ENCODE results near the gene TMEM163.

The TMEM163 gene

GRCh38 chr2:134679745-134680144 lies 39.1 kb downstream of the TMEM163 start:
- POLR2A ChIA-PET (ENCODE audit: low non-redundant PET), result no interaction called here
- no peak for DNase-seq (ENCODE audit: low spot score)
- CTCF ChIA-PET, result no interaction called here
- no peak for TF ChIP-seq CTCF (conservative IDR thresholded peaks at IDR 0.05; ENCODE audit: low read depth)
- H3K27ac ChIP-seq, result no peak overlapping the region

- H3K27ac ChIP-seq, result no peak overlapping the region
- ChIA-PET POLR2A (ENCODE audit: low non-redundant PET) (no interaction called here), CTCF (no interaction called here)
- DNase-seq (ENCODE audit: low spot score), result no peak
- TF ChIP-seq CTCF (conservative IDR thresholded peaks at IDR 0.05; ENCODE audit: low read depth), result no peak
Measured at GRCh38 chr2:134679294-134679693, 39.5 kb downstream of the TMEM163 start.

- no peak for DNase-seq (ENCODE audit: low spot score)
- CTCF ChIA-PET, result interaction anchor here (0.6 kb wide), 1 partner anchor 207 kb away, joined by 3 read pairs; no protein-coding TSS in a partner anchor
- POLR2A ChIA-PET (ENCODE audit: low non-redundant PET), result no interaction called here
- H3K27ac ChIP-seq, result no peak overlapping the region
- no peak for TF ChIP-seq CTCF (conservative IDR thresholded peaks at IDR 0.05; ENCODE audit: low read depth)
Measured at GRCh38 chr2:134677856-134678756, 40.7 kb downstream of the TMEM163 start.

- no peak for TF ChIP-seq CTCF (conservative IDR thresholded peaks at IDR 0.05; ENCODE audit: low read depth)
- ChIA-PET POLR2A (ENCODE audit: low non-redundant PET) (no interaction called here), CTCF (interaction anchor here (0.7 kb wide), 1 partner anchor 90 kb away, joined by 3 read pairs; no protein-coding TSS in a partner anchor)
- DNase-seq (ENCODE audit: low spot score), result no peak
- H3K27ac ChIP-seq, result no peak overlapping the region
Measured at GRCh38 chr2:134676960-134677359, 41.8 kb downstream of the TMEM163 start.

- ChIA-PET CTCF (no interaction called here), POLR2A (ENCODE audit: low non-redundant PET) (no interaction called here)
- DNase-seq (ENCODE audit: low spot score), result no peak
- no peak for TF ChIP-seq CTCF (conservative IDR thresholded peaks at IDR 0.05; ENCODE audit: low read depth)
- H3K27ac ChIP-seq, result no peak overlapping the region
Measured at GRCh38 chr2:134675314-134675713, 43.5 kb downstream of the TMEM163 start.

GRCh38 chr2:134674687-134675086 lies 44.1 kb downstream of the TMEM163 start:
- CTCF ChIA-PET, result no interaction called here

More at GRCh38 chr2:134674687-134675086, 44.1 kb downstream of the TMEM163 start:
- no peak overlapping the region for H3K27ac ChIP-seq
- no peak for TF ChIP-seq CTCF (conservative IDR thresholded peaks at IDR 0.05; ENCODE audit: low read depth)
- DNase-seq (ENCODE audit: low spot score), result no peak
- POLR2A ChIA-PET (ENCODE audit: low non-redundant PET), result no interaction called here

Data from RWPE1 (cell line).